Transverse colon (tissue), 4 donors: ENCODE data around the gene SNX33. TPM values are rescaled to one million over a fixed set of nuclear protein-coding genes. Genes with fewer than 3 reads are reported as not detected.
"Not testable (repeated sequence)": the region's sequence is repeated elsewhere in the genome, so short reads cannot be mapped to it uniquely, and the experiment has no call there.

Experiments
- DNase-seq: peaks from one replicate; pipeline ENCODE4 v3.0.0-alpha.2; 2019
- H3K27ac ChIP-seq, 4 donors: fragments of 200-600 bp; sonication (generic); 2 replicates each; pipeline ENCODE4 v1.5.1; 2016 to 2018; ENCODE audit warnings: inconsistent platforms in 4 of 4
- H3K27me3 ChIP-seq: fragments of 200-600 bp; sonication (generic); 2 replicates; pipeline ENCODE4 v1.5.1; 2017; ENCODE audit warnings: inconsistent platforms
- H3K36me3 ChIP-seq, 4 donors: fragments of 200-600 bp; sonication (generic); 2 replicates each; pipeline ENCODE4 v1.5.1; 2017 to 2019; ENCODE audit warnings: inconsistent platforms in 4 of 4
- H3K4me1 ChIP-seq, 4 donors: fragments of 200-600 bp; sonication (generic); 2 replicates each; pipeline ENCODE4 v1.5.1; 2017 to 2020; ENCODE audit warnings: inconsistent platforms in 4 of 4
- H3K4me3 ChIP-seq, 4 donors: fragments of 200-600 bp; sonication (generic); 1 replicate in 1 of 4; 2 replicates in 3 of 4; pipeline versions ENCODE4 v1.5.1 to v1.6.1; 2017 to 2019; ENCODE audit warnings: inconsistent platforms in 4 of 4
- H3K9me3 ChIP-seq, 2 donors: fragments of 200-600 bp; sonication (generic); 2 replicates each; pipeline ENCODE4 v1.5.1; 2017 to 2019; ENCODE audit warnings: inconsistent platforms in 2 of 2
- CTCF ChIP-seq, 5 experiments: fragments of 200-600 bp in 3 of 5; fragments of 450-650 bp in 2 of 5; sonication (generic) in 3 of 5; IDR thresholded peaks; 1 replicate in 2 of 5; 2 replicates in 3 of 5; pipeline ENCODE4 v1.5.1; 2016 to 2017; ENCODE audit warnings: antibody characterized with exemption in 5 of 5, inconsistent platforms in 3 of 5, mild to moderate bottlenecking in 2 of 5, moderate library complexity in 1 of 5
- EP300 ChIP-seq: sonication (generic); formaldehyde crosslinking; IDR thresholded peaks from one replicate; pipeline ENCODE4 v1.6.1; 2017; ENCODE audit warnings: antibody characterized with exemption, low read depth
- POLR2A ChIP-seq: fragments of 450-650 bp; IDR thresholded peaks from one replicate; pipeline ENCODE4 v1.6.1; 2016; ENCODE audit warnings: antibody characterized with exemption, mild to moderate bottlenecking, moderate library complexity
- POLR2AphosphoS5 ChIP-seq, 3 donors: sonication (generic); formaldehyde crosslinking; IDR thresholded peaks; one replicate each; pipeline ENCODE4 v1.6.1; 2016; ENCODE audit warnings: antibody characterized with exemption in 3 of 3
- WGBS, 2 donors: methylation state at CpG; one replicate each; pipeline ENCODE4 v1.1.5; 2018; ENCODE audit warnings: low coverage in 1 of 2; 5-methylcytosine and 5-hydroxymethylcytosine counted together
- in situ Hi-C, 4 donors: fragments of 200-750 bp; cut with MboI; loops; one replicate each; pipeline versions ENCODE4 v1.15.0 to v1.15.1; 2017; ENCODE audit warnings: low sequenced_read_pairs in 3 of 4, low pct_ligation_motif_present in 1 of 4, low pct_unique_long_range_greater_than_20kb in 1 of 4
- intact Hi-C: fragments of 100-400 bp; cut with DNase I; formaldehyde crosslinking; loops from one replicate; pipeline ENCODE4 v1.15.1; 2023; ENCODE audit warnings: low total_unique reads
- total RNA-seq, 4 donors: library from RNA; depleted of rRNA; stranded (reverse); fragments of >200 nt; gene quantifications; one replicate each; pipeline ENCODE4 v1.1.0, GENCODE V29; 2016

SNX33 gene
- total RNA-seq, 4 donors from 2014 or later = 26.5 to 52.0 (median 36.5) TPM

GRCh38 chr15:75620841-75621391, 26.8 kb upstream of the SNX33 start:
- WGBS, 2 donors = 40 to 60% methylated on average over 2 to 7 of the region's 7 CpGs
- Histone ChIP-seq H3K27ac (peak overlapping the region; percentile 69 to 75 (median 70)), H3K36me3 (peaks cover 0 to 28% (median 14%) of the 10 kb centered on the region in 4 donors), H3K4me1 (peaks cover 5 to 29% (median 13%) of the 10 kb centered on the region in 4 donors), H3K9me3 (no peaks in the 10 kb centered on the region), H3K27me3 (no peaks in the 10 kb centered on the region), H3K4me3 (no peak overlapping the region)
- in situ Hi-C loops (no loop called here), intact Hi-C loops (no loop called here)
- DNase-seq = peak; percentile 67
- TF ChIP-seq POLR2AphosphoS5 (IDR thresholded peaks at IDR 0.05) (no peak), CTCF (IDR thresholded peaks at IDR 0.05) (peak in 3 of 5 experiments; percentile 19 to 42 (median 25))

GRCh38 chr15:75622505-75622904, 25.2 kb upstream of the SNX33 start:
- TF ChIP-seq CTCF (IDR thresholded peaks at IDR 0.05) (no peak), POLR2AphosphoS5 (IDR thresholded peaks at IDR 0.05) (no peak), POLR2A (no peak), EP300 (no peak)
- Histone ChIP-seq H3K27ac (no peak overlapping the region), H3K9me3 (no peaks in the 10 kb centered on the region), H3K36me3 (peaks cover 0 to 12% (median 6%) of the 10 kb centered on the region in 4 donors), H3K4me1 (peaks cover 7 to 37% (median 17%) of the 10 kb centered on the region in 4 donors), H3K4me3 (no peak overlapping the region), H3K27me3 (no peaks in the 10 kb centered on the region)
- no peak for DNase-seq
- 68 to 70% methylated on average over 2 of the region's 2 CpGs for WGBS, 2 donors
- in situ Hi-C loops = no loop called here
- intact Hi-C loops = no loop called here

GRCh38 chr15:75625542-75626347, 22.0 kb upstream of the SNX33 start, which contains the start of gene SNUPN:
SNUPN (minus strand) TSS chr15:75625725; CDS start chr15:75621051, 4,674 bp downstream.
- 0 to 2% methylated on average over 2 to 31 of the region's 47 CpGs for WGBS, 2 donors
- intact Hi-C loops (loop anchor here (5.0 kb wide), 1 partner anchor 107 kb away; no protein-coding TSS in a partner anchor), in situ Hi-C loops (loop anchor here in 3 of 4 donors (25.0 kb wide), 1 partner anchor 263 kb away; the partner anchor contains the start of gene MAN2C1 (in 3 of the 3))
- H3K9me3 ChIP-seq = no peaks in the 10 kb centered on the region
- peak within 1 kb of the TSS; percentile 95 to 98 (median 97) for H3K27ac ChIP-seq
- peak within 1 kb of the TSS; percentile 70 to 95 (median 93) for H3K4me3 ChIP-seq
- no peak for TF ChIP-seq CTCF (IDR thresholded peaks at IDR 0.05)
- TF ChIP-seq EP300 = no peak
- TF ChIP-seq POLR2AphosphoS5 (IDR thresholded peaks at IDR 0.05) = peak; percentile 61 to 73 (median 67)
- TF ChIP-seq POLR2A = no peak
- H3K36me3 ChIP-seq = no peaks in the 10 kb centered on the region
- peaks cover 7 to 28% (median 14%) of the 10 kb centered on the region in 4 donors for H3K4me1 ChIP-seq
- DNase-seq = peak; percentile 96
- no peaks in the 10 kb centered on the region for H3K27me3 ChIP-seq

GRCh38 chr15:75631935-75632334, 15.8 kb upstream of the SNX33 start:
- Histone ChIP-seq H3K4me3 (no peak overlapping the region), H3K4me1 (peaks cover 0 to 7% (median 2%) of the 10 kb centered on the region in 4 donors), H3K36me3 (no peaks in the 10 kb centered on the region), H3K27me3 (no peaks in the 10 kb centered on the region), H3K9me3 (no peaks in the 10 kb centered on the region), H3K27ac (no peak overlapping the region)
- intact Hi-C loops (no loop called here), in situ Hi-C loops (loop anchor here in 3 of 4 donors (25.0 kb wide), 1 partner anchor 270 kb away; the partner anchor contains the start of gene MAN2C1 (in 3 of the 3))
- no peak for TF ChIP-seq CTCF (IDR thresholded peaks at IDR 0.05)
- TF ChIP-seq EP300 = no peak
- TF ChIP-seq POLR2AphosphoS5 (IDR thresholded peaks at IDR 0.05) = no peak
- TF ChIP-seq POLR2A = no peak
- DNase-seq = no peak

- WGBS, 2 donors = 76 to 95% methylated on average over 3 to 7 of the region's 7 CpGs
- in situ Hi-C loops = loop anchor here in 3 of 4 donors (25.0 kb wide), 1 partner anchor 272 kb away; the partner anchor contains the start of gene MAN2C1 (in 3 of the 3)
- DNase-seq = not testable (repeated sequence)
Measured at GRCh38 chr15:75633922-75634321, 13.8 kb upstream of the SNX33 start.

More at GRCh38 chr15:75633922-75634321, 13.8 kb upstream of the SNX33 start:
- H3K36me3 ChIP-seq, intact Hi-C loops, H3K9me3 ChIP-seq, H3K27me3 ChIP-seq, H3K4me3 ChIP-seq, H3K27ac ChIP-seq: not testable (repeated sequence)
- peaks cover 15 to 26% (median 20%) of the 10 kb centered on the region in 4 donors for H3K4me1 ChIP-seq
